GM19240 (cell line): ENCODE data around the gene CHST7.

Experiments used
- DNase-seq: peaks from one replicate; pipeline ENCODE4 v3.0.0; 2011; ENCODE audit warnings: low spot score; ENCODE audit not compliant: insufficient read length

The CHST7 gene

GRCh38 chrX:46602468-46603102 lies 29.0 kb downstream of the CHST7 start:
- no peak for DNase-seq

- DNase-seq = no peak
These were observed 34.4 kb downstream of the CHST7 start for GRCh38 chrX:46607916-46608315.

GRCh38 chrX:46610070-46610658 lies 36.6 kb downstream of the CHST7 start:
- no peak for DNase-seq

GRCh38 chrX:46611658-46612362 lies 38.2 kb downstream of the CHST7 start:
- DNase-seq = no peak

GRCh38 chrX:46617906-46618305 lies 44.3 kb downstream of the CHST7 start:
- no peak for DNase-seq

GRCh38 chrX:46618947-46619346 lies 45.4 kb downstream of the CHST7 start:
- DNase-seq = no peak

GRCh38 chrX:46620505-46620904 lies 46.9 kb downstream of the CHST7 start:
- no peak for DNase-seq

GRCh38 chrX:46621572-46621971 lies 48.0 kb downstream of the CHST7 start:
- no peak for DNase-seq

GRCh38 chrX:46624090-46624786 lies 50.7 kb downstream of the CHST7 start:
- DNase-seq = no peak

GRCh38 chrX:46626566-46626965 lies 53.0 kb downstream of the CHST7 start:
- DNase-seq = no peak

- DNase-seq = no peak
These were observed 53.5 kb downstream of the CHST7 start for GRCh38 chrX:46627062-46627461.

- DNase-seq = no peak
These were observed 54.3 kb downstream of the CHST7 start for GRCh38 chrX:46627711-46628419.

GRCh38 chrX:46628460-46629371 lies 55.2 kb downstream of the CHST7 start:
- peak; percentile 20 for DNase-seq

- no peak for DNase-seq
These were observed 56.6 kb downstream of the CHST7 start for GRCh38 chrX:46630141-46630540.

- DNase-seq = no peak
These were observed 61.0 kb downstream of the CHST7 start for GRCh38 chrX:46634577-46634976.

- DNase-seq = no peak
These were observed 61.6 kb downstream of the CHST7 start for GRCh38 chrX:46635186-46635585.

GRCh38 chrX:46636223-46636622 lies 62.7 kb downstream of the CHST7 start:
- no peak for DNase-seq

GRCh38 chrX:46637938-46638337 lies 64.4 kb downstream of the CHST7 start:
- peak; percentile 14 for DNase-seq

- no peak for DNase-seq
These were observed 68.6 kb downstream of the CHST7 start for GRCh38 chrX:46642145-46642544.

GRCh38 chrX:46643636-46644035 lies 70.1 kb downstream of the CHST7 start:
- no peak for DNase-seq
